Astrocyte of the cerebellum (primary cell): ENCODE results near the gene SNX22.
"Not testable (repeated sequence)": the region's sequence is repeated elsewhere in the genome, so short reads cannot be mapped to it uniquely, and the experiment has no call there.

Experiments used
- DNase-seq: peaks from one replicate; pipeline ENCODE4 v3.0.0-alpha.2; 2011; ENCODE audit warnings: low read depth
- H3K4me3 ChIP-seq: 2 replicates; pipeline ENCODE4 v1.5.1; 2011; ENCODE audit warnings: mild to moderate bottlenecking, low read depth, low read length, moderate library complexity
- in situ Hi-C: cut with HindIII; loops from 2 replicates; pipeline ENCODE4 v1.10.0; 2017; ENCODE audit warnings: low sequenced_read_pairs
- TF ChIP-seq, protein P1 (sequence below): IDR thresholded peaks from 2 replicates; pipeline ENCODE4 v1.5.1; 2012; ENCODE audit warnings: low read length, low read depth, moderate library complexity, mild to moderate bottlenecking; ENCODE audit errors: missing control alignments

SNX22 gene

DNA sequence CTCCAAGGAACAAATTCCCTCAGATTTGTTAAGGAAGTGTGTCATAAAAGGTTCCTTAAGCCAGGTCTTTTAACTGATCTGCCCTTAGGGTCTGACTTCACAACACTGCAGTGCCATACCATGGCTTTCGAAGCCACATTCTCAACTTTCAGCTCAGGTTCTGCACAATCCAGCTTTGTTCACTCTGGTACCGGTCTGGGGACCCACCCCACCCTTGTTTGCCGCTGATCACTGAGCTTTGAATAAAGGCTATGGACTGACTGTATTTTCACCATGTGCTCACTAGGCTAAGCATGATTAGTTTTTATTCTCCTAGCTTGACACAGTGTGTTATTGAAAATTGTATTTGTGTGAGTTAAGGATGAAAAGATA lies 39.9 kb upstream of the SNX22 start:
- H3K4me3 ChIP-seq = no peak overlapping the region
- no peak for DNase-seq
- TF ChIP-seq, protein P1, sequence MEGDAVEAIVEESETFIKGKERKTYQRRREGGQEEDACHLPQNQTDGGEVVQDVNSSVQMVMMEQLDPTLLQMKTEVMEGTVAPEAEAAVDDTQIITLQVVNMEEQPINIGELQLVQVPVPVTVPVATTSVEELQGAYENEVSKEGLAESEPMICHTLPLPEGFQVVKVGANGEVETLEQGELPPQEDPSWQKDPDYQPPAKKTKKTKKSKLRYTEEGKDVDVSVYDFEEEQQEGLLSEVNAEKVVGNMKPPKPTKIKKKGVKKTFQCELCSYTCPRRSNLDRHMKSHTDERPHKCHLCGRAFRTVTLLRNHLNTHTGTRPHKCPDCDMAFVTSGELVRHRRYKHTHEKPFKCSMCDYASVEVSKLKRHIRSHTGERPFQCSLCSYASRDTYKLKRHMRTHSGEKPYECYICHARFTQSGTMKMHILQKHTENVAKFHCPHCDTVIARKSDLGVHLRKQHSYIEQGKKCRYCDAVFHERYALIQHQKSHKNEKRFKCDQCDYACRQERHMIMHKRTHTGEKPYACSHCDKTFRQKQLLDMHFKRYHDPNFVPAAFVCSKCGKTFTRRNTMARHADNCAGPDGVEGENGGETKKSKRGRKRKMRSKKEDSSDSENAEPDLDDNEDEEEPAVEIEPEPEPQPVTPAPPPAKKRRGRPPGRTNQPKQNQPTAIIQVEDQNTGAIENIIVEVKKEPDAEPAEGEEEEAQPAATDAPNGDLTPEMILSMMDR = no peak
- in situ Hi-C loops = no loop called here

DNA sequence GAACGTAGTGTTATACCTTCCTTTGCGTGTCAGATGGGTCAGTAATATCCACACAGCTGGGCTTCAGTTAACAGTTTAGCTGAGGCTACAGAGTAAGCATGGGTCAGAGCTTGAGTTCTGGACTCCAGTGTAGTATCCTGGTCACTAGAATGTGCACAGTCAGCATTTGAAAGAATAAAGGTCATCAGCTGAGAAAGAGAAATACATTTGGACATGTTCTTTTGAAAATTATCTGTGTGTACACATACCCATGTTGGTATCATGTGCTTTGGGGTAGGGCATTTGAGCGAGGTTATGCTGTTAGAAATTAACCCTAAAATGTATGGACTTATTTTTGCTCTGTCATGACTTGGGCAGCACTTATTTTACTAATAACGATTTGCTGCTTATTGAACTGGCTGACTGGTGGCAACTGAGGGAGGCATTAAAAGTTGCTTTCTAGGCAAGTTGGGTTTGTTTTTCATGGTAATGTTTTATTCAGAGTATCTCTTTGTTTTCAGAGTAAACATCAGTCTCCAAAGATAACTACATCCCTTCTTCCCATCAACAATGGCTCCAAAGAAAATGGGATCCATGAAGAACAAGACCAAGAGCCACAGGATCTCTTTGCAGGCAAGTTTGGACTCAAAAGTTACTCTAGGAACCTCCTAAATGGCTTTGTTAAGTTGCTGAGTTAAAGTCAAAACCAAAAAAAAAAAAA lies 39.3 kb upstream of the SNX22 start:
- in situ Hi-C loops = no loop called here
- no peak for DNase-seq
- no peak overlapping the region for H3K4me3 ChIP-seq
- TF ChIP-seq, protein P1 = no peak

DNA sequence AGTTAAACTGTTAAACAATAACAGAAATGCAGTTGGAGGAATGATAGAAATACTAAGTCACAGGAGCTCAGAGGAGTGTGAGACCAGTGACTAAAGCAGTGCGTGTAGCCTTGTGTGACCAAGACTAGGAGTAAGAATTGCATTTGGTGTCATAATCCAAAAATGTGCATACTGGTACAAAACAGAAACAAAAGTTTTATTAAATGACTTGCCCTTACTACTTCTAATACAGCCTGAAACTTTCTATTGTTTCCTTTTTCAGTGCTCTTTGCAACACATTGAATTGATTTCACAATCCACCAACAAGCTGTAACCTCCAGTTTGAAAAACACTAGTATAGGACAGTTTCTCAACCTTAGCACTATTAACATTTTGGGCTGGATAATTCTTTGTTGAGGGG lies 38.6 kb upstream of the SNX22 start:
- TF ChIP-seq, protein P1 = no peak
- no peak for DNase-seq
- no peak overlapping the region for H3K4me3 ChIP-seq
- in situ Hi-C loops = no loop called here

DNA sequence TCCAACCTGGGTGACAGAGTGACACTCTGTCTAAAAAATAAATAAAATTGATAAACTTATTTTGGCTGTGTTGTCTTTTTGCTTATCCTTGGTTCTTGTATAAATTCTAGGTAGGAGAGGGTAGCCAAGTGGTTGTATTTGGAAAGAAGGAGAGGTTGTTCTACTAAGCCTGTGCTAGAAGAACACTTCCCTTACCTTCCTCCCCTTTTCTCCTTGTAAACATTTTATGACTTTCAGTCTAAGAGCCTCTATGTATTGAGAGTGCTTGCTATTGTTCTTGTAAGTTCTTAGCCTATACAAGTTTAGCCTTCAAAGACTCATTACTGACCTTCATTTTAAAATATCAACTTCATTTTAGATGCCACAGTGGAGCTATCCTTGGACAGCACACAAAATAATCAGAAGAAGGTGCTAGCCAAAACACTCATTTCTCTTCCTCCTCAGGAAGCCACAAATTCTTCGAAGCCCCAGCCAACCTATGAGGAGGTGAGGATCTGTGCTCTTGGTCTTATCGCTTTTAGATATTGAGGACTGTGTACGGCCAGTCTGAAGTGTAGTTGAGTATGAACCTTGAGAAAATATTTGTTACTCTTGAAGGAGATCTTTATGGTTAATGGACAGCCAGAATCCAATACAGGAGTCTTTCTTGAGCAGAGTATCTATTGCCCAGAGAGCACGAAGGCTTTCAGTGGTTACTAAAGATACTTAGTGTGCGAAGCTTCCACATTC lies 33.6 kb upstream of the SNX22 start:
- no peak for DNase-seq
- in situ Hi-C loops = no loop called here
- no peak overlapping the region for H3K4me3 ChIP-seq
- TF ChIP-seq, protein P1 = no peak

DNA sequence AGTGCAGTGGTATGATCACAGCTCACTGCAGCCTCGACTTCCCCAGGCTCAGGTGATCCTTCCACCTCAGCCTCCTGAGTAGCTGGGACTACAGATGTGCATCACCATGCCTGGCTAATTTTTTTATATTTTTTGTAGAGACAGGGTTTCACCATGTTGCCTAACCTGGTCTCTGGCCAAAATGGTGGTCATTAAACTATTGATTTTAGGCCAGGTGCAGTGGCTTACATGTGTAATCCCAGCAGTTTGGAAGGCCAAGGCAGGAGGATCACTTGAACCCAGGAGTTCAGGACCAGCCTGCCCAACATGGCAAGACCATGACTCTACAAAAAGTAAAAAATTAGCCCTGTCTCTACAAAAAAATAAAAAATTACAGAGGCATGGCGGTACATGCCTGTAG lies 31.2 kb upstream of the SNX22 start:
- DNase-seq, H3K4me3 ChIP-seq, in situ Hi-C loops: not testable (repeated sequence)

DNA sequence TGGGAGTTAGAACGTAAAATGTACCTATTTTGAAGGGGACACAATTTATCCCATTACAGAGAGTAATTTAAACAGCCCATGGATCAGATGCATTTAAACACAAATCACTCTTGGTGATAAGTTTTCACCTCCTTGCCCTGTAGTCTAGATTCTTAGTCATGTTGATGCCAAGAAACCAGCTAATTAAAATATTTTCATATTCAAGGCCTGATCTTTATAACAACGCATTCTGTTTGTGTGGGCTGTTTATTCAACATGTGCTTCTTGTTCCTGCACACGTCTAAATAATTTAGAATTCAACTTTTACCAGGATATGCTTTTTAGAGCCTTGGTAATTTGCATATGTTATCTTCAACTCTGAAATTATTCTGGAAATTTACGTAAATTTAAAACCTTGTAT lies 29.9 kb upstream of the SNX22 start:
- H3K4me3 ChIP-seq = no peak overlapping the region
- in situ Hi-C loops = no loop called here
- DNase-seq = no peak
- TF ChIP-seq, protein P1 = no peak

DNA sequence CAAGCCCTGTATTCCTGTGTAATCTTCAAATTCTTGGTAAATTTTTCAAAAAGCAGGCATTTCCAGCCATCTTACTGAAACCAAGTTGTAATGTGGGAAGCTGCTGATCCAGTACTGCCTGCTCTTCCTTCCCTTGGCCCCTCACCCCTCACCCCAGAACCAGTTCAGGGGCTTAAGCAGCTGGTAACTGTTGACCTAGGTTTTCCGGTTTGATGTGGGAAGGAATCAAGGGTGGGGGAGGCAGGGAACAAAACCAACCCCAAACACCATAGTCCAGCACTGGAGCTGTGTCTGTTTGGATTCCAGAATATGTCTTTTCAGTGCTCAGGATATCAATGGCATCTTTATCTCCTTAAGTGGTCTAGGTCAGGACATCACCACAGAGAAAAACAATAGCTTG lies 29.1 kb upstream of the SNX22 start:
- H3K4me3 ChIP-seq = no peak overlapping the region
- DNase-seq = no peak
- TF ChIP-seq, protein P1 = no peak
- in situ Hi-C loops = no loop called here
